ENCODE data around the gene GAS2L3.

- TF ChIP-seq FOXA1 (IDR thresholded peaks at IDR 0.05) = no peak
- TF ChIP-seq PKNOX1 (IDR thresholded peaks at IDR 0.05) = no peak
- no peak for TF ChIP-seq SP1 (IDR thresholded peaks at IDR 0.05)
- TF ChIP-seq FOXM1 (IDR thresholded peaks at IDR 0.05; ENCODE audit: borderline replicate concordance) = no peak
- TF ChIP-seq SUZ12 (IDR thresholded peaks at IDR 0.05) = no peak
- TF ChIP-seq FOXK2 (IDR thresholded peaks at IDR 0.05) = no peak
- TF ChIP-seq BHLHE40 (IDR thresholded peaks at IDR 0.05; ENCODE audit: borderline replicate concordance) = no peak
- TF ChIP-seq ZNF384 (IDR thresholded peaks at IDR 0.05) = no peak
- no peak for TF ChIP-seq CTBP1 (IDR thresholded peaks at IDR 0.05; ENCODE audit: borderline replicate concordance)
- no peak for TF ChIP-seq ARNT (IDR thresholded peaks at IDR 0.05)
- TF ChIP-seq LEF1 (IDR thresholded peaks at IDR 0.05; ENCODE audit: borderline replicate concordance) = no peak
- no peak for TF ChIP-seq HDGF (IDR thresholded peaks at IDR 0.05; ENCODE audit: borderline replicate concordance)
- no peak for TF ChIP-seq L3MBTL2 (conservative IDR thresholded peaks at IDR 0.05)
- no peak for TF ChIP-seq TARDBP (IDR thresholded peaks at IDR 0.05)
Observed at GRCh38 chr12:100579844-100580243, 6.4 kb downstream of the GAS2L3 start.

Data from HEK293T (cell line).